HG02938 (cell line): ENCODE results near the gene SPCS1.
"Not testable (repeated sequence)": the region's sequence is repeated elsewhere in the genome, so short reads cannot be mapped to it uniquely, and the experiment has no call there.

ENCODE experiments used
- ATAC-seq: cut with Tn5 transposase; IDR thresholded peaks from one replicate; pipeline ENCODE4 v1.9.1; 2021; ENCODE audit warnings: mild to moderate bottlenecking, moderate library complexity; ENCODE audit not compliant: unreplicated experiment

Gene SPCS1

GRCh38 chr3:52728753-52729152 lies 22.8 kb downstream of the SPCS1 start:
- ATAC-seq: not testable (repeated sequence)

- no peak for ATAC-seq
Measured at GRCh38 chr3:52730681-52731080, 24.8 kb downstream of the SPCS1 start.

- ATAC-seq: no peak
Measured at GRCh38 chr3:52731590-52731989, 25.7 kb downstream of the SPCS1 start.

- ATAC-seq: no peak
Measured at GRCh38 chr3:52733256-52733891, 27.5 kb downstream of the SPCS1 start.

- ATAC-seq: no peak
Measured at GRCh38 chr3:52739730-52740129, 33.8 kb downstream of the SPCS1 start.

- ATAC-seq: no peak
Measured at GRCh38 chr3:52742418-52743041, 36.6 kb downstream of the SPCS1 start.

GRCh38 chr3:52743152-52743551 lies 37.2 kb downstream of the SPCS1 start:
- no peak for ATAC-seq

- ATAC-seq: no peak
Measured at GRCh38 chr3:52743721-52744120, 37.8 kb downstream of the SPCS1 start.

GRCh38 chr3:52752045-52752660 lies 46.2 kb downstream of the SPCS1 start:
- no peak for ATAC-seq

GRCh38 chr3:52754373-52754772 lies 48.5 kb downstream of the SPCS1 start:
- no peak for ATAC-seq

GRCh38 chr3:52756141-52756540 lies 50.2 kb downstream of the SPCS1 start:
- ATAC-seq: no peak
